ENCODE measurements around the gene OR2Z1. TPM values are rescaled to one million over a fixed set of nuclear protein-coding genes. Genes with fewer than 3 reads are reported as not detected.

The OR2Z1 gene
- total and polyA plus RNA-seq, 2 of the 4 experiments (the other 2 are of a cell fraction), result not detected

DNA sequence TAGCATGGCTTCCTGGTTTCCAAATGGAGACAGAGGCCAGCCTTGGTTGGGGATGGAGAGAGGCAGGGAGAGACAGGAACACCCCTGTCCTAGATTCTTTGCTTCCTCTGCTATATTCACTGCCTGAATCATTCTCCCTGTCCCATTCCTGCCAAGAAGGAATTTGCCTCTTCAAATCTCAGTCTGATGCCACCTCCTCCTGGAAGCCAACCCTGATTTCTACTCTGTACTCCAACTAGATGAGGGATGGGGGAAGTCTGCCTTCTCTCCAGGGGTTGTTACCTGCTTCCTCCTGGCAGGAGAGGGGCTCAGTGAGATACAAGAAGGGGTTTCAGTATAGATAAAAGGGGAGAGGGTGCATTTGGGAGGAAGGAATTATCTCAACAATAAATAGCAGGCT, 21.5 kb upstream of the OR2Z1 start:
- H2BK20ac ChIP-seq (ENCODE audit: low read depth, low read length), result no peak overlapping the region
- no peak overlapping the region for H3K23ac ChIP-seq (ENCODE audit: low read depth, low read length)
- intact Hi-C loops (cut with micrococcal nuclease) (no loop called here), in situ Hi-C loops (cut with MboI; ENCODE audit: low sequenced_read_pairs) (no loop called here), dilution Hi-C loops (cut with HindIII; ENCODE audit: low sequenced_read_pairs, unreplicated experiment) (no loop called here)
- H4K20me1 ChIP-seq (ENCODE audit: insufficient read depth, low read length), result no peaks in the 10 kb centered on the region
- no peak for ATAC-seq (ENCODE audit: low read depth)
- H3K4me3 ChIP-seq (ENCODE audit: insufficient read depth, low read depth, low read length), result no peak overlapping the region
- no peaks in the 10 kb centered on the region for H3K36me3 ChIP-seq (ENCODE audit: control insufficient read depth, insufficient read depth, low read length)
- H3K4ac ChIP-seq (ENCODE audit: low read depth, low read length), result no peak overlapping the region
- H4K5ac ChIP-seq (ENCODE audit: low read depth, low read length), result no peak overlapping the region
- no peak overlapping the region for H4K8ac ChIP-seq (ENCODE audit: low read depth in 2 of 2, low read length in 2 of 2)
- H2BK15ac ChIP-seq (ENCODE audit: low read depth, low read length), result no peak overlapping the region
- H3K9me1 ChIP-seq (ENCODE audit: insufficient read depth, low read length), result no peaks in the 10 kb centered on the region
- TF ChIP-seq, protein P1, sequence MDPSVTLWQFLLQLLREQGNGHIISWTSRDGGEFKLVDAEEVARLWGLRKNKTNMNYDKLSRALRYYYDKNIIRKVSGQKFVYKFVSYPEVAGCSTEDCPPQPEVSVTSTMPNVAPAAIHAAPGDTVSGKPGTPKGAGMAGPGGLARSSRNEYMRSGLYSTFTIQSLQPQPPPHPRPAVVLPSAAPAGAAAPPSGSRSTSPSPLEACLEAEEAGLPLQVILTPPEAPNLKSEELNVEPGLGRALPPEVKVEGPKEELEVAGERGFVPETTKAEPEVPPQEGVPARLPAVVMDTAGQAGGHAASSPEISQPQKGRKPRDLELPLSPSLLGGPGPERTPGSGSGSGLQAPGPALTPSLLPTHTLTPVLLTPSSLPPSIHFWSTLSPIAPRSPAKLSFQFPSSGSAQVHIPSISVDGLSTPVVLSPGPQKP (IDR thresholded peaks at IDR 0.05; ENCODE audit: borderline replicate concordance, low read depth, low read length), result no peak
- no peak for TF ChIP-seq BHLHE40 (IDR thresholded peaks at IDR 0.05; ENCODE audit: low read depth, low read length)
- TF ChIP-seq RFX5 (IDR thresholded peaks at IDR 0.05; ENCODE audit: low read depth, low read length), result no peak
- TF ChIP-seq SMC3 (IDR thresholded peaks at IDR 0.05; ENCODE audit: low read depth, low read length), result no peak
- no peak for TF ChIP-seq RAD21 (IDR thresholded peaks at IDR 0.05; ENCODE audit: low read length)
- no peak for TF ChIP-seq CHD1 (IDR thresholded peaks at IDR 0.05; ENCODE audit: low read depth, low read length)
- TF ChIP-seq RCOR1 (IDR thresholded peaks at IDR 0.05; ENCODE audit: insufficient replicate concordance, low read length), result no peak
- TF ChIP-seq CEBPB (IDR thresholded peaks at IDR 0.05; ENCODE audit: low read depth, low read length), result no peak
- no peak overlapping the region for H3K9ac ChIP-seq (ENCODE audit: low read depth, low read length)
- no peak overlapping the region for H2BK5ac ChIP-seq (ENCODE audit: low read depth, low read length, poor library complexity, severe bottlenecking)
- no peaks in the 10 kb centered on the region for H3K27me3 ChIP-seq (ENCODE audit: control insufficient read depth, insufficient read depth, low read length)
- no peak overlapping the region for H3K14ac ChIP-seq (replicated peaks; ENCODE audit: low read depth, low read length)
- no peak for DNase-seq
- no peak overlapping the region for H3K18ac ChIP-seq (ENCODE audit: low read depth, low read length)
- no peaks in the 10 kb centered on the region for H3K79me1 ChIP-seq (ENCODE audit: low read depth in 1 of 2, low read length in 2 of 2)
- H2AK5ac ChIP-seq (ENCODE audit: low read depth, low read length), result no peak overlapping the region
- peaks cover 27% of the 10 kb centered on the region for H3K9me3 ChIP-seq (ENCODE audit: control insufficient read depth, insufficient read depth, low read length)
- no peak overlapping the region for H2AFZ ChIP-seq (replicated peaks; ENCODE audit: low read length, poor library complexity)
- ChIA-PET CTCF (no interaction called here), POLR2A (ENCODE audit: unreplicated experiment) (no interaction called here)
- no peaks in the 10 kb centered on the region for H3K4me1 ChIP-seq (ENCODE audit: control insufficient read depth, insufficient read depth, low read length)
- no peak overlapping the region for H3K4me2 ChIP-seq (ENCODE audit: low read depth, low read length)
- no peak overlapping the region for H2AK9ac ChIP-seq (replicated peaks; ENCODE audit: low read depth, low read length, poor library complexity)
- no peak overlapping the region for H3K27ac ChIP-seq (ENCODE audit: insufficient read depth, low read length)
- BruUV-seq (replicated peaks), result no TSS peak
- no peak overlapping the region for H3K56ac ChIP-seq (ENCODE audit: extremely low read depth, insufficient read depth, low read length)
- no peak overlapping the region for H4K91ac ChIP-seq (ENCODE audit: insufficient read depth, low read depth, low read length)
- no peak overlapping the region for H2BK120ac ChIP-seq (ENCODE audit: low read depth, low read length)

Data from IMR-90 (cell line).